HG03103 (cell line): Measurements from ENCODE around the gene WDR11.
"Not testable (repeated sequence)": the region's sequence is repeated elsewhere in the genome, so short reads cannot be mapped to it uniquely, and the experiment has no call there.

Experiments used
- ATAC-seq: cut with Tn5 transposase; IDR thresholded peaks from one replicate; pipeline ENCODE4 v1.9.1; 2021; ENCODE audit warnings: low read depth; ENCODE audit not compliant: unreplicated experiment

Gene WDR11

DNA sequence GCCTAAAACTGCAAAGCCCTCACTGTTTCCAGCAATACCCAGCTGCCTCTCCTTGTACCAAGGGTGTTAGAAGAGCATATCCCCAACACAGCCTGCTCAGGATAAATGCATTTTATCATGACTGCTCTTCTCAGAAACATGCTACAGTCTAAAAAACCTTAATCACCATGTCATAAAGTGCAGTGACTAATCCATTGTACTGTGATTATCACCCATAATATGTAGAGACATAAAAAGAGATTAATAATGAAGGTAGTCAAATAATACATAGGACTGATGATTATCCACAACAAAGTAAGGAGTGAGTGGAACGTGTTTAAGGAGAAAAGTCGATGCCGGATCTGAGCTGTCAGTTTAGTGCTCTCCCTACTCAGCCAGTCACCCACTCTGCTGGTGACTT lies 12.2 kb upstream of the WDR11 start:
- ATAC-seq = no peak

DNA sequence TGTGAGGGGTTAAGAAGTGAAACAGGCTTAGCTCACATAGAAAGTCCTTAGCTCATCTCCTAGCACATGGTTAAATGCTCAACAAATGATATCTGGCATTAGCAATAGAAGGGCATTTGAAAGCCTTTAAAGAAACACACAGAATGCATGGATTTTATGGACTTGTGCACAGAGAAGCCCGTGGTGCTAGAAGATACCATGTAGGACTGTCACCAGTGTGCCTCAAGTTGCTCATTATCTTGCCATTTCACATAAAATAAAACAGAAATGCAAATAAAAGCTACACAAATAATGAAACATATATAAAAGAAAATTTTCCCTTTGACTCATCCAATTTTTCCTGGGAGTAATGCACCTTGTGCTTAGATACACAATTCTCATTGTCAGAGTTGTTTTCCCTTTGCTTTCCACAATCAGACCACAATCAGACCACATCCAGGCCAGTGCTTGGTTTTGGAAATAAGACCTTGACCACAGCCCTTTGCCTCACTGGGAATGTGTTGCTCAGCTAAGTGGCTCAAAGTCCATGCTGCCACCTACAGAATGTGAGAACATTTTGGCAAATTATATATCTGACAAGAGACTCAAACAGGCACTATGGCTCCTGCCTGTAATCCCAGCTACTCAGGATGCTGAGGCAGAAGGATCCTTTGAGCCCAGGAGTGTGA lies 9.5 kb upstream of the WDR11 start:
- ATAC-seq = no peak

DNA sequence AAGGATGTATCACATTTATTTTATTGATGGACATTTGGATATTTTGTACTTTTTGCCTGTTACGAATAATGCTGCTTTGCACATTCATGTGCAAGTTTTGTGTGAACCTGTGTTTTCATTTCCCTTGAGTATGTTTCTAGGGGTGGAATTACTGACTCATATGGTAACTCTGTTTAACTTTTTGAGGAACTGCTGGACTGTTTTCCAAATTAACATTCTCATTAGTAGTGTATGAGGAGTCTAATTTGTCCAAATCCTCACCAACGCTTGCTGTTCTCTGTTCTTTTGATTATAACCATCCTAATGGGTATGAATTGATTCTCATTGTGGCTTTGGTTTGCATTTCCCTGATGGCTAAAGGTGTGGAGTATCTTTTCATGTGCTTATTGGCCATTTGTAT lies 3.2 kb downstream of the WDR11 start:
- no peak for ATAC-seq

DNA sequence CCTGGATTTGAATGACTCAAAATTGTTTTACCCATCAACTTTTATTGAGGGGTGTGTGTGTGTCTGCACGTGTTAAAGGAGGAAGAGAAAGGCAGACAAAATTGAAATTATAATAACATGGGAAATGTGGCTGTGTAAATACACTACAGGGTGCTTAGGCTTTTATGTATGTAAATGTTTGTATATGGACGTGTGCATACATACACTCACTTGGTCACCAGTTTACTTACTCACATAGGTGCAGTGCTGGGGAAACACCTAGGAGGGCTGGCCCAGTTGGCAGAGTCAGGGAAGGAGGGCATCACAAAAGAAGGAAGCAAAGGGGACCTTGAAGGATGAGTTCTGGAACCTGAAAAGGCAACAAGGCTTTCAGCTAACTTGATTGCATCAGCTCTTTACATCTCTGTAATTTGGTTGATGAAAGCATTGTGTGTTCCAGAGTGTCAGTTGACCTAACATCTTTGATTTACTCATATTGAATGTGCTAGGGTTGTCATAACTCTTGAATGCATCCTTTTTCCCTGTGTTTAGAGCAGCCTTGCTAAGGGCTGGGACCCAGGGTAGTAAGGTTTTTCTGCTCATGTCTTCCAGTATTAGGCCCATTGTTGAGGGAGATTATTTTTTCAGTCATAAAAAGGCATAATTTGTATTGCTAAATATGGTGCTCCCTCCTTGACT lies 10.2 kb downstream of the WDR11 start:
- ATAC-seq = no peak

GRCh38 chr10:120873741-120874140 lies 22.6 kb downstream of the WDR11 start:
- ATAC-seq = no peak

DNA sequence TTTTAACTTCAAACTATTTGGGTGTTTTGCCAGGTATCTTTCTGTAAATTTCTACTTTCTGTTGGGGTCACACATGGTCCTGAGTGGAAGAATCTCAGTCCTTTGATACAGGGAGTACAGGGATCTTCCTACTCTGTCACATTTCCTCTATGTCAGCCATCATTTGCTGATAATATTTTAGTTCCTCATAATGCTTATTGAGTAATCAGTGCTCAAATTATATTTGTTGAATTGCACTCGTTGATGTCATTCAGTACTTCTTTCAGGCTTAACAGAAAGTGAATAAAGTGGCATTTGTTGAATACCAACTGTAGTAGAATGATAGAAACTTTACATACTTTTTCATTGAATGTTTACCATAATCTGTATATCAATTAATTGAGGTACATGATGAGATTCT lies 31.9 kb downstream of the WDR11 start:
- no peak for ATAC-seq

- no peak for ATAC-seq
Measured at GRCh38 chr10:120887482-120887881, 36.3 kb downstream of the WDR11 start.

GRCh38 chr10:120891365-120891764 lies 40.2 kb downstream of the WDR11 start:
- no peak for ATAC-seq

DNA sequence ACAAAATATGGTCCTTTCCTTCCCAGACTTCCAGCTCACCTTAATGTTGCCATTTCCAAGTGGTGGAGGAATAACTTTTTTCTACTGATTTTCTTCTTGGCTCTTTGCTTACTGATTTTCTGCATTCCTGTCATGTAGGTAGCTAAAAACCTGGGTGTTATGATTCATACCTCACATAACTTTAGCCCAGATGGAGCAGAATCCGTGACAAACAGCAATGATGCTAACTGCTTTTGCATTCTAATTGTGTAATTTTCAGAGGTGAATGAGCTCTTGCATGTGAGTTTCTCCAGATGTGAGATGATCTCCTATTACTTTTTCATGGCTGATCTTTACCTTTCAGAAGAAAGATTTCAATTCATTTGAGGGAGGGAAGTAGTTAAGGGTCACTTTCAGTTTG lies 43.4 kb downstream of the WDR11 start:
- no peak for ATAC-seq

DNA sequence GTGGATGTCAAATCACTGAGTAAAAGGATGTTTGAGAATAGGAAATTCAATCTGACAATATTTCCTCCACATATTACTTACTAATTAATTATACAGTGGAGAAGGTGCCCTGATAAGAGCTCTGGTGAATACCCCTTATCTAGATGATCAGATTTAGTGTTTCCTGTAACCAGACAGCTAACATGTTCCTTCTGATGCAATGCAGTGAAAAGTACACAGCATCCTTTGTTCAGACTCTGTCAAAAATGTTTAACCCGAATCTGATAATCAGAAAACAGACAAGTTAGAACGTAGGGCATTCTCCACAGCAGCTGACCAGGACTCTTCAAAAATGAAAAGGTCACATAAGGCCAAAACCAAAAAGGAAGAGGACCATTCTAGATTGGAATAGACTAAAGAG lies 46.2 kb downstream of the WDR11 start:
- ATAC-seq = no peak

DNA sequence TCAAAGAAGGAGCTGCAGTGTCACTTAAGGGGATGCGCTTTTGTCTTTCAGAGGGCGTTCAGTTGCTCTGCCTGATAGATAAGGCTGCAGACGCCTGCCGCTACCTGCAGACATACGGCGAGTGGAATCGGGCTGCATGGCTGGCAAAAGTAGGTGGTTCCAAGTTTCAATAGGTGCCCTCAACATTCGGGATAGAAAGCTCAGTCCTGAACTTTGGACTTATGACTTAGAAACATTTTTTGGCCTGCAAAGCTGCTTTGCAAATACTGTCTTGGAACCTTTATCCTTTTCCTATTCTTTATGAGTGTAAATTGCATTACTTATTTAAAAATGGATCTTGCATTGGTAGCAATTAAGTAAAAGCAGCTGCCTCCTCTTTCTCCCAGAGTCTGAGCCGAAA lies 54.1 kb downstream of the WDR11 start:
- ATAC-seq = no peak

GRCh38 chr10:120917521-120918250 lies 66.5 kb downstream of the WDR11 start:
- no peak for ATAC-seq

- ATAC-seq = not testable (repeated sequence)
Measured at GRCh38 chr10:120923886-120924285, 72.7 kb downstream of the WDR11 start.

- ATAC-seq = no peak
Measured at GRCh38 chr10:120926611-120927010, 75.4 kb downstream of the WDR11 start.

DNA sequence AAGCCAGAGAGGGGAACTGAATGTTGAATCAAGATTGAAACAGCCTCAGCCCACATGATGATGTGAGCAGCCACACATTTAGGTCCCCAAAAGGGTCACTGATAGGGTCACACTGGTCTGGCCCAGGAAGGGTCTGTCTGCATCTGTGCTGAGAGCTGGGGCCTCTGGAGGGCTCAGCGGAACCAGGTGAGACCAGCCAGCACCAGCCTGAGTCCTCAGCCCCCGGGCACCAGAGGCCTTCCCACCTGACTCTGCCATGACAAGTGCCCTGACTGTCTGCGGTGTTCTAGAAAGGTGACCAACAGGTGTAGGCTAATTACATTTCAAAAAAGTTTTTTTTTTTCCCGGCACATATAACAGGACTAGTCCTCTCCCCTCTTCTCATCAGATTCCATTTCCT lies 76.2 kb downstream of the WDR11 start:
- ATAC-seq = no peak

GRCh38 chr10:120929166-120929565 lies 78.0 kb downstream of the WDR11 start:
- ATAC-seq = no peak

DNA sequence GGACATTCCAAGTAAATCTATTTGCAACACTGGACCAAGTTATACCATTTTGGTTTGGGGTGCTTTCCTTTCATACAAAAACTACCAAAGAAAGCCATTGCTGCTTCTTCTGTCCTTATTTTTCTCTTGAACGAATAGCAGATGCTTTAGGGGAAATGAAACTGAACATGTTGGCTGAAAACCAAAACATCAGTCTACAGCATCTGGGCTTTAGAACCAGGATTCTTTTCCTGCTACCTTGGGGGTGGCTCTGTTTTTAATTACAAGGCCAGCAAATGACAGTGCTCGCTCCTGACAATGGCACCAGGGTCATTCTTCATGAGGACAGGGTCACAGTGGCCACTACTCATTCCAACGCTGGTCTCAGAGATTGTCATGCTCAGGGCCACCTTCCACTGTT lies 80.3 kb downstream of the WDR11 start:
- peak; percentile 53 for ATAC-seq

DNA sequence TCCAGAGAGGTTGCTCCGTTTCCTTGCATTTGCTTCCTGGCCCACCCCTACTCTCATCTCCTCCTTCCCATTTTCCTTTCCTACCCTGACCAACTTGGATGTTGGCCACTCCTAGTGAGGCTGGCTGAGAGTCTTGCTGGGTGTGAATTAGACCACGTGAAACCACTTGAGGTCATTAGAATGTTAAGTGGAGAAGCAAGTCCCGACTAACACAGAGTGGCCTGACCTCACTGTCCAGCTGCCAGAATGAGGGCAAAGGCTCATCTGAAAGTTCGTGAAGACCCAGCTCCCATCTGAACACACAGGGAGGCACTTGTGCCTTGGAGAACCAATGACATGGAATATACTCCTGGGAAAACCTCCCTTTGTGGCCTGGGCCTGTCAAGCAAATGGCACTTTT lies 80.8 kb downstream of the WDR11 start:
- no peak for ATAC-seq

- ATAC-seq = no peak
Measured at GRCh38 chr10:120938822-120939221, 87.7 kb downstream of the WDR11 start.

DNA sequence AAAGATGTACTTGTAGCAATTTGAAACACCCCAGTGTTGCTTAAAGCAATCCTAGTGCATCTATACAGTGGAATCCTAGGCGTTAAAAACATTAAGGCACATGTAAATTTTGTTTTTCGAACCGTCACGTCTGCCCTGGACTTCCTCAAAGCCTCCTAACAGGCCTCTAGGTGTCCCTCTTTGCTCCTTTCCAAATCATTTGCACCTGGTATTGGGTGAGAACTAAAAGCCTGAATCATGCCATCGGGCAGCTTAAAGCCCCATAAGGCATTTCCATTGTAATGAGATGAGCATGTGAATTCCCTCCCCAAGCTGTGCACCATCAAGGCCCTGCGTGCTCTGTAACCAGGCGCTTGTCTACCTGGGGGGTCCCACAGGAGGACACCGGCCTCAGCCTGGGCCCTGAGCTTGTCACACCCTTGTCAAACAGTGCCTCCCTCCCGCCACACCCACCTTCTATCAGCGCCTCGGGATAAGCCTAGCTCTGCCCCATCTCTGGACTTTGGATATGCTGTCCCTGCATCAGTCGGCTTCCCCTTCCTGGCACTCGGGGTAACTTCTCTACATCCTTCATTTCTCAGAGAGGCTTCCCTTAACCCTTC lies 89.2 kb downstream of the WDR11 start:
- ATAC-seq = no peak

GRCh38 chr10:120941501-120941900 lies 90.3 kb downstream of the WDR11 start:
- ATAC-seq = no peak
